K562 (cell line): ENCODE measurements around the gene ITGAD. TPM values are rescaled to one million over a fixed set of nuclear protein-coding genes. Genes with fewer than 3 reads are reported as not detected.
A peak's percentile ranks its signal among the peaks of the same experiment; 100 is the strongest.

Experiments
- C11orf30 ChIP-seq: fragments of 450-650 bp; IDR thresholded peaks from 2 replicates; pipeline ENCODE4 v1.6.1; 2016; ENCODE audit warnings: low read depth, mild to moderate bottlenecking
- ETV5 ChIP-seq: sonication (generic); formaldehyde crosslinking; IDR thresholded peaks from 2 replicates; pipeline ENCODE4 v1.4.0; 2020; ENCODE audit warnings: low read depth, mild to moderate bottlenecking, missing genetic modification reagents
- MXD1 ChIP-seq: fragments of 250-450 bp; sonication (Bioruptor Pico); IDR thresholded peaks from 2 replicates; pipeline ENCODE4 v1.8.0; 2021; ENCODE audit warnings: borderline replicate concordance, mild to moderate bottlenecking, moderate library complexity; ENCODE audit not compliant: poor library complexity, severe bottlenecking
- NFIX ChIP-seq: fragments of 250-450 bp; sonication (Bioruptor Pico); IDR thresholded peaks from 2 replicates; pipeline ENCODE4 v1.4.0; 2020; ENCODE audit warnings: low read depth, mild to moderate bottlenecking, moderate library complexity
- PRDM10 ChIP-seq: fragments of 450-650 bp; IDR thresholded peaks from 2 replicates; pipeline ENCODE4 v1.6.1; 2018; ENCODE audit not compliant: partially characterized antibody
- RBM22 ChIP-seq: fragments of 200-400 bp; formaldehyde crosslinking; IDR thresholded peaks from 2 replicates; pipeline ENCODE4 v1.6.1; 2018; ENCODE audit warnings: low read length, low read depth; ENCODE audit not compliant: poor library complexity, severe bottlenecking
- SMAD4 ChIP-seq: fragments of 250-450 bp; sonication (Bioruptor Pico); conservative IDR thresholded peaks from 2 replicates; pipeline ENCODE4 v1.8.0; 2021; ENCODE audit warnings: inconsistent platforms, mild to moderate bottlenecking, moderate library complexity
- SP1 ChIP-seq: sonication (generic); formaldehyde crosslinking; IDR thresholded peaks from 2 replicates; pipeline ENCODE4 v1.8.1; 2022; ENCODE audit warnings: mild to moderate bottlenecking, missing genetic modification reagents
- TAL1 ChIP-seq: fragments of 450-650 bp; IDR thresholded peaks from 2 replicates; pipeline ENCODE4 v1.6.1; 2016; ENCODE audit warnings: mild to moderate bottlenecking
- THAP12 ChIP-seq: fragments of 250-450 bp; sonication (Bioruptor Pico); IDR thresholded peaks from 2 replicates; pipeline ENCODE4 v1.9.0; 2021; ENCODE audit warnings: mild to moderate bottlenecking, inconsistent platforms
- ZBTB34 ChIP-seq: fragments of 250-450 bp; sonication (Bioruptor Pico); IDR thresholded peaks from 2 replicates; pipeline ENCODE4 v1.8.0; 2021; ENCODE audit warnings: mild to moderate bottlenecking, moderate library complexity
- ZNF584 ChIP-seq: fragments of 200-800 bp; sonication (Bioruptor generic); IDR thresholded peaks from 2 replicates; pipeline ENCODE4 v1.6.1; 2016; ENCODE audit warnings: low read depth, mild to moderate bottlenecking, missing genetic modification characterization, missing compliant biosample characterization
- ZNF668 ChIP-seq: fragments of 250-450 bp; sonication (Bioruptor Pico); IDR thresholded peaks from 2 replicates; pipeline ENCODE4 v1.8.0; 2022; ENCODE audit warnings: mild to moderate bottlenecking, inconsistent platforms
- polyA plus RNA-seq, 8 experiments: library from polyadenylated mRNA; depleted of rRNA in 4 of 8; stranded (reverse) in 5 of 8; unstranded in 3 of 8; fragments of >200 nt; fragmentation: Nextera tagmentation in 2 of 8; fragmentation: Illumina TruSeq in 1 of 8; extraction: Ambion mirVana in 2 of 8; extraction: Trizol in 1 of 8; gene quantifications; 2 replicates each; pipeline versions ENCODE4 v1.2.1 to v1.2.3, GENCODE V29; 2011 to 2014; ENCODE audit warnings: inconsistent platforms in 1 of 8, missing spikeins in 1 of 8
- total RNA-seq, 7 experiments: library from RNA; depleted of rRNA in 6 of 7; stranded (reverse); fragments of >200 nt in 6 of 7; fragmentation: Illumina TruSeq in 2 of 7; extraction: Trizol in 2 of 7; gene quantifications; 2 replicates each; pipeline versions ENCODE4 v1.2.1 to v1.2.3, GENCODE V29; 2011 to 2021; ENCODE audit warnings: low replicate concordance in 1 of 7

The ITGAD gene
- total and polyA plus RNA-seq, 9 of the 15 experiments (the other 6 are each of a cell fraction or from before 2014, with no cell fraction given), result not detected

GRCh38 chr16:31458844-31459686, 65.9 kb downstream of the ITGAD start, which contains the start of gene ARMC5 (continued):
- TF ChIP-seq PRDM10, result peak; percentile 80
- TF ChIP-seq TAL1, result no peak
- TF ChIP-seq SP1 (CRISPR knock-in tag), result peak; percentile 96
- TF ChIP-seq ZNF668 (CRISPR knock-in tag), result 0 out of 2 replicates have a peak, but pooled peaks have one; percentile 41
- TF ChIP-seq SMAD4, result peak; percentile 28
- TF ChIP-seq C11orf30, result peak; percentile 76
- peak; percentile 59 for TF ChIP-seq THAP12 (CRISPR knock-in tag)
- no peak for TF ChIP-seq NFIX
- TF ChIP-seq ZBTB34 (CRISPR knock-in tag), result no peak
- peak; percentile 75 for TF ChIP-seq RBM22
- TF ChIP-seq ETV5 (CRISPR knock-in tag), result peak; percentile 92
- TF ChIP-seq ZNF584 (CRISPR knock-in tag), result no peak
- TF ChIP-seq MXD1 (CRISPR knock-in tag), result peak; percentile 60
